ENCODE measurements around the gene ARHGDIA.

Gene ARHGDIA

DNA sequence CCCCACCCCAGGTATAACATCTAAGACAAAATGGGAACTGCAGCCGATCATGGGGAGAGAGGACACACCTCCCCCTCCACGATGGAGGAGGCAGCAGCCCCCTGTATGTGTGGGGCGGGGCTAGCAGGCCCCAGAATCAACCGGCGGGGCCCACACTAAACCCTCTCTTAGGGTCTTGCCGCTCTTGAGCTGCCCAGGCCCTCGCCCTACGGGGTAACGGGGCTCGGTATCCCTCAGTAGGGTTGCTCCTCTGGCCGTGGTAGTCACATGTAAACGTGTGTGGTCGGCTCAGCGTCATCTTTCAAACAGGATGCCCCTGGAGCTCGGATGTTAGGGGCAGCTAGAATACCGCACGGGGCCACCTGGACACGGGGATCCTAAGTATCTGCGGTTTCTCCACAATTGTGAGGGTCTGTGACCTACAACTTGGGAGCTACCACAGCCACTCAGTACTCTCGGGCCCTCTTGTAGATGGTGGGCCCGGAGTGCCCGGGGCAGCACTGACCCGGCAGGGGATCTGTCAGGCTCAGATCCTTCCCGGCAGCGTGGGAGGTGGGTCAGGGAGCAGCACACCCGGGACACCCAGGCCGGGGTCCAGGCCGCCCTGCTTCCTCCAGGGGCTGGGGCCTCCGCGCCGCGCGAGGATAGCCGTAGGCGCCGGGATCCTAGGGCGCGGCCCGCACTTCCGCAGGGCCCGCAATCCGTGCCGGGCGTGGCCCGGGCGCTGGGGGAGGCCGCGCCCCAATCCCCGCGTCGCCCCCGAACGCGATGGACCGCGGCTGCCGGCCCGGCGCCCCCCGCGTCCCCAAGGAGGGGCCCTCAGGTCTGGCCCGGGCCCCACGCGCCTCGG, 781 bp downstream of the ARHGDIA start:
- no peak for DNase-seq (ENCODE audit: low read depth)
- H3K4me3 ChIP-seq (ENCODE audit: low read length), result peak overlapping the region; percentile 77
- TF ChIP-seq, protein P1, sequence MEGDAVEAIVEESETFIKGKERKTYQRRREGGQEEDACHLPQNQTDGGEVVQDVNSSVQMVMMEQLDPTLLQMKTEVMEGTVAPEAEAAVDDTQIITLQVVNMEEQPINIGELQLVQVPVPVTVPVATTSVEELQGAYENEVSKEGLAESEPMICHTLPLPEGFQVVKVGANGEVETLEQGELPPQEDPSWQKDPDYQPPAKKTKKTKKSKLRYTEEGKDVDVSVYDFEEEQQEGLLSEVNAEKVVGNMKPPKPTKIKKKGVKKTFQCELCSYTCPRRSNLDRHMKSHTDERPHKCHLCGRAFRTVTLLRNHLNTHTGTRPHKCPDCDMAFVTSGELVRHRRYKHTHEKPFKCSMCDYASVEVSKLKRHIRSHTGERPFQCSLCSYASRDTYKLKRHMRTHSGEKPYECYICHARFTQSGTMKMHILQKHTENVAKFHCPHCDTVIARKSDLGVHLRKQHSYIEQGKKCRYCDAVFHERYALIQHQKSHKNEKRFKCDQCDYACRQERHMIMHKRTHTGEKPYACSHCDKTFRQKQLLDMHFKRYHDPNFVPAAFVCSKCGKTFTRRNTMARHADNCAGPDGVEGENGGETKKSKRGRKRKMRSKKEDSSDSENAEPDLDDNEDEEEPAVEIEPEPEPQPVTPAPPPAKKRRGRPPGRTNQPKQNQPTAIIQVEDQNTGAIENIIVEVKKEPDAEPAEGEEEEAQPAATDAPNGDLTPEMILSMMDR (conservative IDR thresholded peaks at IDR 0.05; ENCODE audit: low read depth, low read length), result no peak

DNA sequence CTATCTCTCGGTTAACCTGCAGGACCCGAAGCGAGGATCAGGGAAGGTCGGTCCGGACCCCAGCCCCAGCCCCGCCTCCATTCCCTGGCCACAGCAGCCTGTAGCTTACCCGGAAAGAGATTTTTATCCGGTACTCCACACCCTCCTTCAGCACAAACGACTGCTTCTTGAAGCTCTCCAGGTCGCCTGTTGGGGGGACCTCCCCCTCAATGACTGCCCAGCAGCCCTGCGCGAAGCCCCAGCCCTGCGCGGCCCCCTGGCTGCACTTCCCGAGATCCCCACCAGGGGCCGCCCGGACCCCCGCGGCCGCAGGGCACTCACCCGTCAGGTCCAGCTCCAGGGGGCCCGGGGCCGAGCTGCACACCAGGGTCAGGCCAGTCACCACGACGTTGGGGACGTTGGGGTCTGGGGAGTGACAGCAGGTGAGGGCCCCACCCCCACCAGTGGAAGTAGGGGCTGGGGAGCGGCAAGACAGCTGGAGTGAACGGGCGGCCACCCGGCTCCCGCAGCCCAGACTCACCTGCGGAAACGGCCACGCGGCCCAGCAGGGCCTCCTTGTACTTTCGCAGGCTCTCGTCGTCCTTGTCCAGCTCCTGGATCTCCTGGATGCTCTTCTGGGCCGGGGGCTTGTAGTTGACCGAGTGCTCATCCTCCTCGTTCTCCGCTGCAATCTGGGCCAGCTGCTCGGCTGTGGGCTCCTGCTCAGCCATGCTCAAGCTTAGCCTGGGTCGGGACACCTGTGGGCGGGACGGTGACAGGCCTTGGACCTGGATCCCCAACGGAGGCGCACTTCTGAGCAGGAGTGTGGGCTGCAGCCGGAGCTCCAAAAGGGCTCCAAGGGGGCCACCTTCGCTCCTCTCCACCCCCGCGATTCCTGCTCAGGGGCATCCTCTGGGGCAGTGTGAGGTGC, 1.7 kb downstream of the ARHGDIA start:
- TF ChIP-seq, protein P1 (conservative IDR thresholded peaks at IDR 0.05; ENCODE audit: low read depth, low read length), result peak; percentile 82
- no peak for DNase-seq (ENCODE audit: low read depth)
- H3K4me3 ChIP-seq (ENCODE audit: low read length), result peak overlapping the region; percentile 77

DNA sequence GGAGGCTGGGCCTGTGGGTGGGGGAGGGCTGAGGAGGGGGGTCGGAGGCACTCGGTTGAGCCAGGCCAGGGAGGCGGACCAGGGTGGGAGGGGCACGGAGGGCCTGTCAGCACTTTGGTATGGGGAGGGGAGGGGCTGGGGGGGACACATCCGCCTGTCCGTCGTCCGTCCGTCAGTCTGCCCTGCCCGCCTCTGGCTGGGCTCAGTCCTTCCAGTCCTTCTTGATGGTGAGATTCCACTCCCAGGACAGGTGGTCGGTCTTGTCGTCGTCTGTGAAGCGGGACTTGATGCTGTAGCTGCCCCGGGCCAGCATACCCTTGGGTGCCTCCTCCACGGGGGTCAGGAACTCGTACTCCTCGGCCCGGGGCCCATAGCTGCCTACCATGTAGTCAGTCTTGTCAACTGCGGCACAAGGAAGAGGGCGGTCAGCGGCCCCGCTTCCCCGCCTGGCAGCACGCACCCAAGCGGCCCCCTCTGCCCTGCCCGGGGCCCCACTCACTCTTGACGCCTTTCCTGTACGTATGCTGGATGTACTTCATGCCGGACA, 2.4 kb downstream of the ARHGDIA start:
- no peak for DNase-seq (ENCODE audit: low read depth)
- TF ChIP-seq, protein P1 (conservative IDR thresholded peaks at IDR 0.05; ENCODE audit: low read depth, low read length), result no peak
- no peak overlapping the region for H3K4me3 ChIP-seq (ENCODE audit: low read length)

DNA sequence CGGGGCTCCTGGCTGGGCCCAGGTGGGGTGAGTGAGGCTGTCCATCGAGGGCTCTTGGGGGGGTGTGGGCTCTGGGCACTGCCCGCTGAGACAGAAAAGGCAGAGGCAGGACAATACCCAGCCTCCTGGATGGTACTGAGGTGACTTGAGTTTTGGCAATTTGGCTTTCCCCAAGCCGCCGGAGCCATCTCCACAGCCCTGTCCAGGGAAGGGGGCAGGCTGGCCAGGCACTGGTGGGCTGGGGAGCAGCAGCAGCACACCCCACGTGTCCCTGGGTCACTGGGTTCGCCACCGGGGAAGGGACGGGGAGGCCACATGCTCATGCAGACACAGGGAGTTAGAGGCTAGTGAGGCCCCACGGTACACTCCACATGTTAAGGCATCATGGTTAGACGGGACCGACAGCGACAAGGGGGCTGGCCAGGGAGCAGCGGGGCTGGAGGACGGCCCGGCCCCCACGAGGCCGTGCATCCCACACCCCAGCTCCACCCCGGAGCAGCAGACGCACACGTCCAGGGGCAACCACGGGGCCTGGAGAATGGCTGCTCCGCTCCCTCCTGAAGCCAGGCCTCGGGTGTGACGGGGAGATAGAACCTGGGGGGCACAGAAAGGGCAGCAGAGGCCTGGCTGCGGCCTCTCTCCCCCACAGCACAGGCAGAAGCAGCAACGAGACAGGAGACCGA, 3.0 kb downstream of the ARHGDIA start:
- H3K4me3 ChIP-seq (ENCODE audit: low read length), result no peak overlapping the region
- TF ChIP-seq, protein P1 (conservative IDR thresholded peaks at IDR 0.05; ENCODE audit: low read depth, low read length), result no peak
- DNase-seq (ENCODE audit: low read depth), result no peak

DNA sequence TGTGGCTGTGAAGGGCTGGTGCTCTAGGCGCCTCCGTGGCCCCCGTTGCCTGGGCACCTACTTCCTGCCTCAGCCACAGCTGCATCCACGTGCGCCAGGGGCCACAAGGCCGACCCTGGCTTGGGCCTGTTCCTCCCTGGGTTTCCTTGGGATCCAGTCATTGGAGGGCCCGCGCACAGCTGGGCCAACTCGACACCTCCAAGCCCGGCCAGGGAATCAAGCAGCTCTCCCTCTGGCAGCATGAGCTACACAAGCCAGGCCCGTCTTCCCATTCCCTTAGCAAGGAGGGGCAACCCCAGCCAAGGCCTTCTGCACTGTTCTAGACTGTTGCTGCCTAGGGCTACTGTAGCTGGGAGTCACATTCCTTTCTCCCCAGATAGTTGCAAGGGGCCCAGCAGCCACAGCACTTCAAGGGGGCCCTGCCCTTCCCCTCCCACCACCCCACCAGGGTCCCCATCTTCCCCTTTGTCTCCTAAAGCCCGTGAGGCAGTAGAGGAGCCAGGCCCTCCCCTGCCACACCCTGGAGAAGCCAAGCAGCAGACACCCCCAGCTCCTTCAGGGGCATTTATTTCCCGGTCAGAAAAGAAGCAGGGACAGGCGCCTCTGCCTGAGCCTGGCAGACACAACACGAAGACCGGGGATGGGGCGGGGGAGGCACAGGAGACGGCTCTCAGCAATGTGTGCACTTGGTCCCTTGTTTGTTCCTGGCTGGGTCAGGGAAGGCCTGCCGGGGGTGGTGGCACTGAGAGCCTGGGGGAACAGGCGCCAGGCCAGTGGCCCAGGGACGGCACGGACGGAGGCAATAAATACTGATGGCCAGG, 3.8 kb downstream of the ARHGDIA start:
- TF ChIP-seq, protein P1 (conservative IDR thresholded peaks at IDR 0.05; ENCODE audit: low read depth, low read length), result no peak
- H3K4me3 ChIP-seq (ENCODE audit: low read length), result no peak overlapping the region
- no peak for DNase-seq (ENCODE audit: low read depth)

Measured in retinal pigment epithelial cell (primary cell).